ENCODE results near the gene CENPM.

CENPM gene

DNA sequence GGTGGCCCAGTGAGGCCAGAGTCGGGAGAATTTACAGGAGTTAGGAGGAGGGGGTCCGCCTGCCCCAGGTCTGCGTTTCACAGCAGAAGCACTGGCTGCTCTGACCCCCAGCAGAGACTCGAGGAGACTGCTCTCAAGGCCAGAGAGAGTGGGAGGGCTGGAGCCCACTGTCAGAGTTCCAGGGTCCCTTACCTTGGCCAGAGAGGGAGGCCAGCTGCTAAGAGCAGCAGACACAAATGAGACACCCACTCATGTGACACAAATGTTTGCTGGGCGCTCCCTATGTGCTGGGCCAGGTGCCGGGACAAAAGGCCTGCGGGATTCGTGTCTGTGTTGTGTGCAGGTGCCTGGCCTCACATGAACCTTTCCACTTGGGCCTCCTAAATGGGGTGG lies 17.5 kb downstream of the CENPM start:
- DNase-seq, result no peak

DNA sequence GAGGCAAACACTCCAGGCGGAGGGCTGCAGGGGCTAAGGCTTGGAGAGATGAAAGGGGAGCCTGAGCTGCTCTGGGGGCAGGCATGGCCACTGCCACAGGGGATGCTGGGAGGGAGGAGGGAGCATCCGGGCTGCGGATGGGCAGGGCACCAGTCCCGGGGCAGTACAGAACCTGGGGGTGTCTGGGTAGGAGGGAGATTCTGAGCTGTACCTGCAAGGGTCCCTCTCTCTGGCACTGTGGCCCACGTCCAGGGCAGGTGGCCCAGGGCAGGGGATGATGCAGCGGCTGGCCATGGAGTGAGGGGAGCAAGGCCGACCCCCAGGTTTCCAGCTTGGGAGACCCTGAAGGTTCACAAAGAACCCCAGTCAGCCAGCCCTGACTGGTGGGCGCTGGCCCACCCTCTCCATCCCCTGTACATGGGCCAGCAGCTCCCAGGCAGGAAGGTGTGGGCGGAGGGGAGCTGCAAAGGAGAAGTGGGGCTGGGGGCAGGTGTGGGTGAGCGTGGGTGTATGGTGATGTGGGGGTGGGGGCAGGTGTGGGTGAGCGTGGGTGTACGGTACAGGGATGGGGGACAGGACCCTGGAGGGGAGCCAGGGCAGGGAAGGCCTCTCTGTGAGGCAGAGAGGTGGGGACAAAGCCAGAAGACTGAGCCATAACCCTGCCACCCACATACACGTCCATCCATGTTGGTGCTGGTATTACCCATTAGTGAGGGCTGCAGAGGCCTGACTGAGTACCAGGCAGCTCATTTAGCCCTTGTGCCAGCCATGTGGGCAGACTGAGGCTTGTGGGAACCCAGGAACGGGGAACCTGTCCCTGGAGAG lies 18.1 kb downstream of the CENPM start:
- no peak for DNase-seq

DNA sequence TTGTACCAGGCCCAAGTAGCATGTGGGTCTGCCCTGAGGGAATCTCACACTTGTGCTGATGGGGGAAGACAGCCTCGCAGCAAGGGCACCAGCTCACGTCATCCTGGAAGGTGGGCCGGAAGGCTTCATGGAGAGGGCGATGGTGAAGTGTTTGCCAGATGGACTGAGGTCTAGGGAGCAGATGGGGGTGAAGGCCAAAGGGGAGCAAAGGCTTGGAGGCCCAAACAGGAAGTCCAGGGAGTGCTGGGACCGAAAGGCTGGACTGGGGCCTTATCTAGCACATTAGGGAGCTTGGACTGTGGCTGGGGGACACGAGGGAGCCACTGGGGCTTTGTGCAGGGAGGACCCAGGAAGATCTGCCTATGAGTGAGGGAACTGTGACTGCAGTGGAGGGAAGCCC lies 19.1 kb downstream of the CENPM start:
- DNase-seq, result no peak

DNA sequence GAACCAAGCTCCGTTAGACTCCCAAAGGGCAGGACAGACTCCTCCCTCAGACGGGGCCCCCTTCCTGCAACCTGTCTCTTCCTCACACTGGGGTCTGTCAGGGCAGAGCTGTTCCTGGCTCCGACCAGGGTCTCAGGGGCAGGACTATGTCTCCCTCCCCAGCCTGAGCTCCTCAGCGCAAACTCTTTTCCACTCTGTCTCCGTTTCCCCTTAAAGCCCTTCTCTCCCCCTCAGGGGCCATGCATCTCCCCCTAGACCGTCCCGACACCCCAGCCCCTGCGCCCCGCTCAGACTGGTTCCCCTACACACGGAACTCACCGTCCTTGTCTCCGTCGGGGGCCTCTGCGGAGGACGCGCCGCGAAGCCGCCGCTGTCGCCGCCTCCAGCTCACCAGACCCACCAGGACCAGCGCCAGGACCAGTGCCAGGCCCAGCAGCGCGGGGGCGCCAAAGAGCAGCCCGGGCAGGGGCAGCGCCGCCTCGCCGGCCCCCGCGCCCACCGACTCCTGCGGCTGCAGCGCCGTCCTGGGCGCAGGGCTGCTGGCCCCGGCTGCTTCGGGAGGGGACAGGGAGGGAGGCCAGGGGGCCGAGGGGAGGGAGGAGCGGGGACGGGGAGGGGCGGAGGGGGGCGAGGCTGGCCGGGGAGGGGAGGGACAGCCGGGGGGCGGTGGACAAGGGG lies 21.0 kb downstream of the CENPM start:
- peak; percentile 71 for DNase-seq

DNA sequence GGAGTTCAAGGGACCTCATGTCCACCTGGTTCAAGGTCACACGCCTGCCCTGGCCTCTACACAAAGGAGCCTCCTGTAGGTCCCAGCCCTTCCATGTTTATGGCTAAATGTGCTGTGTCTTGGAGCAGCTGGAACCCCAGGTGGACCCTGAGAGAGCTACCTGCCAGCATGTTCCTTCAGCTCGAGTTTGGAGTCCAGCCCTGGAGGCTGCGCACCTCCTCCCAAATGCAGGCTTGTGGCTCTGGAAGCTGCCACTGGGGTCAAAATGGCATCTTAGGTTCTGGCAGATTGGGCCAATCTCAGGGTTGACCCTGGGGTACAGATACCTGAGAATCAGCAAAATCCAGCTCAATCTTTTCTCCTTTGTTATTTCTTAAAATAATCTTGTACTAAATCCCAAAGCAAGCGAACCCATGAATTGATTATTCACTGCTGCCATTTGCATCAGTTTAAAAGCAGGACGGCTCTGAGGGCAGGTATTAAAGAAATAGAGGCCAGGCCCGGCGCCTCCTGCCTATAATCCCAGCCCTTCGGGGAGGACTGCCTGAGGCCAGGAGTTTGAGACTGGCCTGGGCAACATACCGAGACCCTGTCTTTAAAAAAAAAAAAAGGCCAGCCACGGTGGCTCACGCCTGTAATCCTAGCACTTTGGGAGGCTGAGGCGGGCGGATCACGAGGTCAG lies 23.2 kb downstream of the CENPM start:
- DNase-seq, result no peak

DNA sequence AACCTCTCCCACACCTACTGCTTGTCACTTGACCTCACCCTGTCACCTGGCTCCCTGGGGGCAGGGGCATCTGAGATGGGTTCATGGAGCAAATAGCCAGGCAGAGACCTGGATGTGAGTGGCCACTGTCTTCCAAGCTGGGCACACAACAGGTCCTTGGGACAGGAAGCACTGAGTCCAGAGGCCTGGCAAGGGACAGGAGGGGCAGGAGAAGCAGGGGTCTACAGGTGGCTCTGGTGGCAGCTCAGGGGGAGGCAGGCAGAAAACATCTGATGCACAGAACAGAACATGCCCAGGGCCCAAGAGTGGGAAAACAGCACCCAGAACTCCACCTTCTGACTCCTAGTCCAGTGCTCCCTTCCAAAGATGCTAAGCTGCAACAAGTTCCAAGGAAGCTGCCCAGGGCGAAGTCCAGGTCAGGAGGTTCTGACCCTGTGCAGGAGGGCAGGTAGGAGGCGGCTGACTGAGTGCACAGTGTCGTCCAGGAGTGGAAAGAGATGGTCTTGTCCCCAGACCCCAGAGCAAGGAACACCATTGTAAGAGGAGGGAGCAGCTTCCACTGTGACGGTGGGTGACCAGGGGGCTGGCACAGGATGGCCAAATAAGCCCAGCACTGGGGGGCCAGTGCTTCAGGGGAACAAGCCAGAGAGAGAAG lies 23.9 kb downstream of the CENPM start:
- DNase-seq, result no peak

DNA sequence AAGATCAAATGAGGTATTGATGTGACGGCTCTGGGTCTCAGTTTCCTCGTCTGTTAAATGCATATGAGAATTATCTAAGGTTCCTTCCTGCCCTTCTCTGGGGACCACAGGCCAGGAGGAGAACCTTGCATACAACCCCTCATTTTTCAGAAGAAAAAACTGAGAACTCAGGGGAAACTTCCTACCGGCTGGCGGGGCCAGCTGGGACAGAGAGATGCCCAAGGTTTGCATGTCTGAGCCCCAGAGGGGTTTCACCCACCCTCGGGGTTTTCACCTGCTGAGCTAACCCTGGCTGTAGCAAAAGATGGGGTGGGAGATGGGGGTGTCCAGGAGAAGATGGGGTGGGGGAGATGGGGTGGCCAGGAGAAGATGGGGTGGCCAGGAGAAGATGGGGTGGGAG lies 24.6 kb downstream of the CENPM start:
- DNase-seq, result no peak

DNA sequence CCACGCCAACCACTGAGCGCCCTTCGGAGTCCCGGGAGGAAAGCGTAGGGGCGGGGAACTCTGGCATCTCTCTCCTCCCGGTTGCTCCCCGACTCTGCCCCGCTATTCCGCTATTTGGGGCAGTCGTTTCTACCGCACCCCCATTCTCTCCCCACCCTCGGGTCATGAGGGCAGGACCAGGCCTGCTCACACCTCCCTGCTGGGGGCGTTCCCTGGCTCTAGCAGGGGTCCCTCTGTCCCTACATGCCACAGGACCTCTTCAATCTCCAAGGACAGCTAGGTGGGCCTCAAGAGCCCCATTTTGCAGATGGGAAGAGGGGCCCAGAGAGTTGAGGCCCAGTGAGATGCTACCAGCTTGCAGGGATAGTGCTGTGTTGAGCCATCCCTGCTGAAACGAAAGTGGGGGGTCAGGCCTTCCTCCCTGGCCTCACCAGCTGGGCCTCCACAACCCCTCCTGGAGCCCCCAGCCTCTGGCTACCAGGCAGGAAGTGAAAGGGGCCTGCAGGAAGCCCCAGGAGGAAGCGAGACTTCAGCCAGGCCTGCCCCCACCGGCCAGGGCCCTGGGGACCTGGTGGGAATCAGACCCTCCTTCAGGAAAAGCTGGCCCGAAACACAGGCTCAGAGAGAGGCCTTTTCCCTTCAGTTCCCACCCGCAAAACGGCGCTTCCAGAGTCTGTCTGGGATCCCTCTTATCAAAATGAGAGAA lies 26.5 kb downstream of the CENPM start:
- DNase-seq, result no peak

DNA sequence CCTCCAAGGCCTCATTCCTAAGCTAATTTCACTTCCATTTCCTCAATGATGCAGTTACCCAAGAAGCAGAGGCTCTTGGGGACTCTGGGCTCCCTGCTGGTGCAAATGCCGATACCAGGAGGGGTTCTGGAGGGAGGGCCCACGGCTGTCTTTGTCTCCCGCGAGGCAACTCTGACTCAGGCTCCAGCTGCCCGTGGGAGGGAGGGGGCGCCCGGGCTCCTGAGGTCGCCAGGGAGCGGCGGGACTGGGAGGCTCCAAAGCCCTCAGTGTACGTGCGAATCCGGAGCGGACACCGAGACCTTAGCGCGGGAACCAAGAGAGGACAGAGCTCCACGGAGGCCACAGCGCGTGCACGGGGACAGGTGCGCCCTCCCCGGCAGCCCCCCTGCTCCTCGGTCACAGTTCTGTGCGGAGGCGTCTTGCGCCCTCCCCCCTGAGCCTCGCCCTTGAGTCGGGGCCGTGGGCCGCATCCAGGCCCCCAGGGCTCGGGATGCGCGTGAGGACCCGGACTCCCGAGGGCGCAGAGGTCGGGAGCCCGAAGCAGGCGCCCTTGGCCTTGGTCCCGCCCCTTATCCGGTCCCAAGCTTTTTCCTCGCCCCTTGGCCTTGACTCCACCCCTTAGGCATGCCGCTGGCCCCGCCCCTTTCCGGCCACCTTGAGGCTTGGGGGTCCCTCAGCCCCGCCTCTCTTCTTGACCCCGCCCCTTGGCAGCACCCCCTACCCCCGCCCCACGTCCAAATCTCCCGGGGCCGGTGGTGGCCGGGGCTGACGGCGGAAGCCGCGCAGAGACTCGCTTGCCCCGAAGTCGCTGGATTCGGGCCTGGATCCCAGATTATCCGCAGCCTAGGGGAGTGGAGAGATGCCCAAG lies 27.4 kb downstream of the CENPM start:
- peak; percentile 40 for DNase-seq

DNA sequence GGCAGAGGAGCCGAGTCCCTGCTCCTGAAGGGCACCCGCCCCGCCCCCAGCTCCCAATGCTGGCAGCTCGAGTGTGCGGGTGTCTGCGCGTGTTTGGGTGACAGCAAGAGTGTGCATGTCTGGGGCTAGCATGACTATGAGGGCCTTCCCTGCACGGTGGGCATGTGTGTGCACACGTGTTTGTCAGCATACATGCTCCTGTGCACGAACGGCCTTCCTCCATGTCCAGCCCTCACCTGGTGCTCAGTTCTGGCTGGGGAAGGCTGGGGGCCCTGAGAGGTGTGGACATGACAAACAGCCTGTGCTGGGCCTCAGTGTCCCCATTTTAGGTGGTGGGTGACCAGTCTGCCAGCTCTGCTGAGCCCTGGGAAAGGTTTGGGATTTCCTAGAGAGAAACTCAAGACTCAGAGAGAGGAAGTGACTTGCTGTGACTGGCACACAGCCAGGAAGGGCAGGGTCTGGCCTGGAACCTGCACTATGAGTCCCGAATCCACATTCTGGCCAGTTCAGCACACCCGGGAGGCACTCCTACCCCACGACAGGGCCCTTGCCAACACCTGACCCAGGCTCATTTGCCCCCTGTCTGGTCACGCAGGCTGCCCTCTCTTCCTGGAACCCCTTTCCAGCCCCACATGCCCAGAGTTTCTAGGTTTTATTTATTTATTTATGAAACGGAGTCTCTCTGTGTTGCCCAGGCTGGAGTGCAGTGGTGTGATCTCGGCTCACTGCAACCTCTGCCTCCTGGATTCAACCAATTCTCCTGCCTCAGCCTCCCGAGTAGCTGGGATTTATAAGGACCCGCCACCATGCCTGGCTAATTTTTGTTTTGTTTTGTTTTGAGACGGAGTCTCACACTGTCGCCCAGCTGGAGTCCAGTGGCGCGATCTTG lies 28.8 kb downstream of the CENPM start:
- DNase-seq, result no peak

DNA sequence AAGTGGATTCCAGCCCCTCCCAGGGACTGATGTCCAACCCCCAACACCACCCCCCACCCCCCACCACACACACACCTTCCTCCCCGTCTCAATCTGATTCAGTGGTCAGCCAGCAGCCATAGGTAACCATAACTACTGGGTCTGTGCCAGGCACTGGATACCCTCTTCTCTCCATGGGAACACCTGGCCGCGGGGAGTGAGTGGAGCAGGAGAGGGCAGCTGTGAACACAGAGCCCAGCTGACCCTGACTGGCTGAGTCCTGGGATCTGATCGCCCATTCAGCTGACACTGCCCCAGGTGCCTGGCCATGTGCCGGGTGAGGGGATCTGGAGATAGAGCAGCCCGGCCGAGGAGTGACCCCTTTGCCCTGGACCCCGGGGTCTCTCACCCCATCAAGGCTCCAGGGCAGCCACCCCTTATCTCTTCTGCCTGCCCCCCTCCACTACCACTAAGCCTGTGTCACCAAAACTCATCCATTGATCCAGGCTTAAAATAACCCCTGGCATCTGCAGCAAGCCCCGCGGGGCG lies 29.5 kb downstream of the CENPM start:
- no peak for DNase-seq

DNA sequence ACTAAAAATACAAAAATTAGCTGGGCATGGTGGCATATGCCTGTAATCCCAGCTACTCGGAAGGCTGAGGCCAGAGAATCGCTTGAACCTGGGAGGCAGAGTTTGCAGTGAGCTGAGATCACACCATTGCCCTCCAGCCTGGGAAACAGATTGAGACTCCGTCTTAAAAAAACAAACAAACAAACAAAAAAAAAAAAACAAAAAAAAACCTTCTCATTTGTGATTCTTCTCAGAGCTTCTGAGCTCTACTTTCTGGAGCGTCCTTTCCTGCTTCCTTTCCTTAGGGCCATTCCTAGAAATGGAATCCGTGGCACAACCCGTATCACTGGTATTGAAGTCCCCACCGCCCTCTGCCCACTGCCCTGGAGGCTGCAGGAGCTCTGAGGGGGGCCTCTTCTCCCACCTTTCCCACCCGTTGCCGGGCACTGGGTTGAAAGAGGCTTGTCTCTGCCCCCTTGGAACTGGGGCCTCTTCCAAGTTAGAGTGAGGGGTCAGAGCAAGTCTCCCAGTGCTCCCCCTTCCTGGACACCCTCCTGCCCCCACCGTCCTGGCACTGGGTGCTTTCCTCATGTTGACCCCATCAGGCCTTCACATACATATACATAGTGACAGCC lies 30.1 kb downstream of the CENPM start:
- DNase-seq, result no peak

DNA sequence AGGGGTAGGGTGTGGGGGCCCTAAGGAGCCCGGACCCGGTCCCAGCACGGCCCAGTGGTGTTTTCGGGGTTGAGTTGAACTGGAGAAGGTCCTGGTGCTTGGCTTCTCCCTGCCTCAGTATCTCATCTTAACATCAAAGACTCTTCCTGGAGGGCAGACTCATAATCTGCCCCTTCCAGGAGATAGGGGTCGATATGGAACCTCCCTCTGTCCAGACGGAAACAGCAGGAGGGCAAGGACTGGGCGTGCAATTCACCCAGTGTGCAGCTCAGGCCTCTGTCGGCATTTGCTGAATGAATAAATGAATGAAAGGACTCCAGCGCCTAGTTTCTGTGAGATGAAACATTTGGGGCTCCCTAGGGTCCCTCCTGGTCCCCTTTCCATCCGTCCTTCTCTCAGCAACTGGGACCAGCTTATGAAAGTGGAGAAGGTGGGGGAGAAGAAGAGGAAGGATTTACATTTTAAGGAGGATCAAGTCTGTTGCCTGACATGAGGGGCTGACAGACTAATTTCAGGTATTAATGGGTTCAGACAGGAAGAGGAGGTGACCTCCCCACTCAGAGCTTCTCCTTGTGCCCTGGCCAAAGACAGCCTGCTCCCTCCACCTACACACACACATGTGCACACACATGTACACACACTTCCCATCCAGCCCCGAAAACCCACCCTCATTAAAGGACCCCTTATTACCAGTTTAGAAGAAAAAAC lies 31.0 kb downstream of the CENPM start:
- DNase-seq, result no peak

DNA sequence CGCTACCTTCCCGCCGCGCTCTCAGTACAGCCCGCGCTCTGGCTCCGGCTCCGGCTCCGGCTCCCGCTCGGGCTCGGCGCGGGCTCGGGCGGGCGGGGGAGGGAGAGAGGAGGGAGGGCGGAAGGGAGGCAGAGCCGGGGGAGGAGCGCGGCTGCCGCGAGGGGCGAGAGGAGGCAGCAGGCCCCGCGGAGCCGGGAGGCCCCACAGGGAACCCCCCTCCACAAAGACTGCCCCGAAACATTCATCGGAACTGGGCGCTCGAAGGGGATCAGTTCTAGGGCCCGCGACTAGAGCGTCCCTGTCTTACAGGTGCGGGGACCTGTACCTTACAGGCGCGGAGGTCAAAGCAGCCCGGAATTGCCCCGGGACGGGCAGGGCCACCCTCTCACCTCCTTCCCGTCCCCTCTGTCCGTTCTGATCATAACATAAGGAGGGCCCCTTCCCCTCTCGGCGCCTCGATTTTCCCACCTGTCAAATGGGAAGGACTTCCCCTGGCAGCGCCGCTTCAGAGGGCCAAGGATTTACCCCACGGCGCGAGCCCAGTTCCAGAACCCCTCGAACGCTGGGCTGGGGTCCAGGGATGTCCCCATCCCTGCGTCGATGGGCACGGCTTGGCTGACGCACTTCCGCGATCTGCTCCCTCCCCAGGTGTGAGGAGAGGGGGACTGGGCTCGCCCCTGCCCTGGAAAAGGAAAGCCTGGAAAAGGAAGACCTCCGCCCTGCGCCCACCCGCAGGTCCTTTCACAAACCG lies 31.7 kb downstream of the CENPM start, which contains the start of gene SHISA8:
Gene SHISA8 (minus strand): TSS at position 40 of the 751 bp plus-strand sequence. CDS start 407 bp downstream, outside the sequence.
- DNase-seq, result peak; percentile 49

DNA sequence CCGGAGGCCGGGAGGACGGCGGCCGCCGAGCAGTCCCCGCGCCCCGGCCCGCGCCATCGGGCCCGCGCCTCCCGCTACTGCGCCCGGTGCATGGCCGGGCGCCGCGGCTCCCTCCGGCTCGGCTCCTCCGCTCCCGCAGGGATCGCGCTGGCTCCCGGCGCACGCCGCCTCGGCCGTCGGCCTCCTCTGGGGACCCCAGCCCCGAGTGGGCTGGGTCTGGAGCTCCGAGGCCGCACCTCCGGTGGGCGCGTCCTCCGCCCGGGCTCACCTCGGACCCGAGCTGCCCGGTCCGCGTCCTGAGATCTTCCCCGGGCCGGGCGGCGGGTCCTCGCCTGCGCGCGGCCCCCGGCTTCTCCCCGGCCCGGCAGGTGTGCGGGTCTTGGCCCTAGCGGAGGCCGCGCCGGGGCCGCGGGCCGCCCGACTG lies 32.3 kb downstream of the CENPM start:
- DNase-seq, result no peak

DNA sequence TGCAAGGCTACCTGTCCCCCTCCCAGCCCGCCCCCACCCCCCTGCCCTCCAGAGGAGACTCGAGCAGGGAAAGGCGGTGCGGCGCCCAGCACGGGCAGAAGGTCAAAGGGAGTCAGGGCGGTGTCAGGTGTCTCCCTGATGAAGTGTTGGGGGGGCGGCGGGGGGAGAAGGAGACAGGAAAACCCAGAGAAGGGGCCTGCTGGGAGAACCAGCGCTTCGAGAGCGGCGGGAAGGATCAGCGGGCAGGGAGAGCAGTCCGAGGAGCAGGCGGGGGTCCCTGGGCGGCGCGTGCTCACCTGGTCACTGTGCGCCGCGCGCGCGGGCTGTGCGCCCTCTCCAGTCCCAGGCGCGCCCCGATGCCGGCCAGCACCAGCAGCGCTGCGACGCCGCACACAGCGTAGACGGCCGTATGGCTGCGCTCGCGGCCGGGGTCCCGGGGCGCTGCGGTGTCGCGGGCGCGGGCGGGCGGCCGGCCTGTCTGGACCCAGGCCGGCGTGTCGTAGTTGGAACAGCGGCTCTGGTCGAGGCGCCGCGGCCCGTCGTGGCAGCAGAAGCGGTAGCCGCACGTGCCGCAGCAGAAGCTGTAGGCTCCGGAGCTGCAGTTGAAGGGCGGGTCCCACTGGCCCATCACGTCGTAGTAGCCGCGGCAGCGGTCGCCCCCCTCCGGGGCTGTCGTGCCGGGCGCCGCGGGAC lies 33.0 kb downstream of the CENPM start:
- no peak for DNase-seq

DNA sequence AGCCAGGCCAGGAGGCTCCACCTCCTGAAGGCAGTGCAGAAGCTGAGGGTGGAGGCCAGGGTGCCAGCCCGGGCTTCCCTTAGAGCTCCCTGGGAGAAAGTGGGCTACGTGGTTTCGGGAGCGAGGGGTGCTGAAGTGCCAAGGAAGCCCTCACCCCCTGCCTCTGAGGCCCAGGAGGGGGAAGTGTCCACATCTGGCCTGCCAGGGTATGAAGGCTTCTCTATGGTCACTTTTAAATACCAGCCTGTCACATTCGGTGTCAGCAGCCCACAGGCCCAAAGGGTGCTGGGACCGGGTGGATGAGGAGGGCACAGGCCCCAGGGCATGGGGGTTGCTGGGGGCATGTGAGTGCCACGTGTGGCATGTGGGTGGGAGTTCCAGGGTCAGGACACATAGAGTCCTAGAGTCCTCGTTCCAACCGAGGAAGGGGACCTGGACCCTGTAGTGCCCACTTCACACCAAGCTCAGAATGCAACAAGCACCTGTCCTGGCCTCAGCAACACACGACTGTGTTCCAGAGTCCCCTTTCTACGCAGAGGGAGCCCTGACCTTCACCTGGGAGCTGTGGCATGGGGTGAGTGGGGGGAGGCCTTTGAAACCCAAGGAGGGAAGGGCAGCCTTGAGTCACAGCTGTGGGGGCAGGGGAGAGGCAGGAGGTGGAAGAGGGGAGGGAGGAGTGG lies 33.8 kb downstream of the CENPM start:
- DNase-seq, result no peak

Measured in activated gamma-delta T cell treated with Interleukin-2 at 50 U/mL for 16 hours (primary cell).